KMS-11 (cell line): Measurements from ENCODE around the gene DSP.

Experiments used
- H2AFZ ChIP-seq: fragments of 200-600 bp; sonication (generic); 2 replicates; pipeline ENCODE4 v1.6.1; 2016; ENCODE audit warnings: antibody characterized with exemption, mixed run types, low read depth
- H3K27ac ChIP-seq: fragments of 200-600 bp; sonication (generic); 2 replicates; pipeline ENCODE4 v1.6.1; 2016; ENCODE audit warnings: mild to moderate bottlenecking, mixed run types
- H3K27me3 ChIP-seq: fragments of 200-600 bp; sonication (generic); 2 replicates; pipeline ENCODE4 v1.6.1; 2017; ENCODE audit warnings: mild to moderate bottlenecking, low read depth, mixed run types, moderate library complexity; ENCODE audit not compliant: insufficient read depth
- H3K36me3 ChIP-seq: fragments of 200-600 bp; sonication (generic); 2 replicates; pipeline ENCODE4 v1.6.1; 2017; ENCODE audit warnings: mild to moderate bottlenecking, mixed run types; ENCODE audit not compliant: insufficient read depth
- H3K4me1 ChIP-seq: fragments of 200-600 bp; sonication (generic); 2 replicates; pipeline ENCODE4 v1.6.1; 2016; ENCODE audit warnings: mild to moderate bottlenecking, low read depth, mixed run types; ENCODE audit not compliant: poor library complexity, severe bottlenecking
- H3K4me2 ChIP-seq: fragments of 200-600 bp; sonication (generic); 2 replicates; pipeline ENCODE4 v1.7.0; 2016; ENCODE audit warnings: mild to moderate bottlenecking, mixed run types
- H3K4me3 ChIP-seq: fragments of 200-600 bp; sonication (generic); IDR thresholded peaks from 2 replicates; pipeline ENCODE4 v1.6.1; 2017; ENCODE audit warnings: low read depth, low read length, mixed read lengths; ENCODE audit not compliant: insufficient read depth
- H3K79me2 ChIP-seq: fragments of 200-600 bp; sonication (generic); 2 replicates; pipeline ENCODE4 v1.6.1; 2016; ENCODE audit warnings: low read depth, mixed run types; ENCODE audit not compliant: insufficient read depth
- H3K9ac ChIP-seq: fragments of 200-600 bp; sonication (generic); 2 replicates; pipeline ENCODE4 v1.6.1; 2016; ENCODE audit warnings: mild to moderate bottlenecking, mixed run types
- H4K20me1 ChIP-seq: fragments of 200-600 bp; sonication (generic); 2 replicates; pipeline ENCODE4 v1.6.1; 2016; ENCODE audit warnings: mild to moderate bottlenecking, mixed run types; ENCODE audit not compliant: insufficient read depth
- TF ChIP-seq, protein P1 (sequence below): fragments of 200-600 bp; sonication (generic); conservative IDR thresholded peaks from 2 replicates; pipeline ENCODE4 v1.6.1; 2017; ENCODE audit warnings: low read depth, mild to moderate bottlenecking, antibody characterized with exemption, low read length, moderate library complexity, mixed read lengths

Gene DSP

GRCh38 chr6:7545316-7546019 lies 4.0 kb downstream of the DSP start:
- no peaks in the 10 kb centered on the region for H3K27me3 ChIP-seq
- no peak overlapping the region for H3K9ac ChIP-seq
- no peak overlapping the region for H3K4me3 ChIP-seq
- H3K4me2 ChIP-seq = no peak overlapping the region
- H3K4me1 ChIP-seq = no peaks in the 10 kb centered on the region
- TF ChIP-seq, protein P1, sequence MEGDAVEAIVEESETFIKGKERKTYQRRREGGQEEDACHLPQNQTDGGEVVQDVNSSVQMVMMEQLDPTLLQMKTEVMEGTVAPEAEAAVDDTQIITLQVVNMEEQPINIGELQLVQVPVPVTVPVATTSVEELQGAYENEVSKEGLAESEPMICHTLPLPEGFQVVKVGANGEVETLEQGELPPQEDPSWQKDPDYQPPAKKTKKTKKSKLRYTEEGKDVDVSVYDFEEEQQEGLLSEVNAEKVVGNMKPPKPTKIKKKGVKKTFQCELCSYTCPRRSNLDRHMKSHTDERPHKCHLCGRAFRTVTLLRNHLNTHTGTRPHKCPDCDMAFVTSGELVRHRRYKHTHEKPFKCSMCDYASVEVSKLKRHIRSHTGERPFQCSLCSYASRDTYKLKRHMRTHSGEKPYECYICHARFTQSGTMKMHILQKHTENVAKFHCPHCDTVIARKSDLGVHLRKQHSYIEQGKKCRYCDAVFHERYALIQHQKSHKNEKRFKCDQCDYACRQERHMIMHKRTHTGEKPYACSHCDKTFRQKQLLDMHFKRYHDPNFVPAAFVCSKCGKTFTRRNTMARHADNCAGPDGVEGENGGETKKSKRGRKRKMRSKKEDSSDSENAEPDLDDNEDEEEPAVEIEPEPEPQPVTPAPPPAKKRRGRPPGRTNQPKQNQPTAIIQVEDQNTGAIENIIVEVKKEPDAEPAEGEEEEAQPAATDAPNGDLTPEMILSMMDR = no peak
- no peaks in the 10 kb centered on the region for H4K20me1 ChIP-seq
- H2AFZ ChIP-seq = no peak overlapping the region
- H3K79me2 ChIP-seq = no peaks in the 10 kb centered on the region
- no peaks in the 10 kb centered on the region for H3K36me3 ChIP-seq
- no peak overlapping the region for H3K27ac ChIP-seq

GRCh38 chr6:7546020-7546369 lies 4.5 kb downstream of the DSP start:
- TF ChIP-seq, protein P1 = no peak
- Histone ChIP-seq H3K36me3 (no peaks in the 10 kb centered on the region), H3K27me3 (no peaks in the 10 kb centered on the region), H3K9ac (no peak overlapping the region), H3K79me2 (no peaks in the 10 kb centered on the region), H3K4me3 (no peak overlapping the region), H2AFZ (no peak overlapping the region), H3K4me1 (no peaks in the 10 kb centered on the region), H4K20me1 (no peaks in the 10 kb centered on the region), H3K4me2 (no peak overlapping the region), H3K27ac (no peak overlapping the region)

- H3K9ac ChIP-seq = no peak overlapping the region
- no peaks in the 10 kb centered on the region for H3K79me2 ChIP-seq
- no peak overlapping the region for H2AFZ ChIP-seq
- H3K36me3 ChIP-seq = no peaks in the 10 kb centered on the region
- no peak overlapping the region for H3K4me3 ChIP-seq
- H3K27me3 ChIP-seq = no peaks in the 10 kb centered on the region
- H4K20me1 ChIP-seq = no peaks in the 10 kb centered on the region
- TF ChIP-seq, protein P1 = no peak
- H3K4me2 ChIP-seq = no peak overlapping the region
- no peaks in the 10 kb centered on the region for H3K4me1 ChIP-seq
- no peak overlapping the region for H3K27ac ChIP-seq
Measured at GRCh38 chr6:7546383-7546782, 4.9 kb downstream of the DSP start.

DNA sequence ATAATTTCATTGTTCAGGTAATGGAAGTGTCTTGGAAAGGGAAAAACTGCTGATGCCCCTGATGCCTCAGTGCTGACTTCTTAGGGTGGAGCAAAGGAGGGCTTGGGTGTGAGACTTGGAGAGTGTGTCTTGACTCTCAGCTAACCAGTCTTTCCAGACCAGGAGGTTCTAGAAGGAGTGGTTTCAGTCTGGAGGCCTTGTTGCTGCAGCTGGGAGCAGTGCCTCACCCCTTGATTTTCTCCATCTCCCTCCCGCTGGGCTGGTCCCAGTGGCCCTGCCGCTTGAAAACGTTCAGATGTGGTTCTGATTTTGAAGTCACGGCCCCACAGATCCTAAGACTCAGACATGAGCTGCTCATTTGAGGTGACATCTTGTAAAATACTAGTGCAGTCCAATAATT lies 5.4 kb downstream of the DSP start:
- no peaks in the 10 kb centered on the region for H3K79me2 ChIP-seq
- H3K4me1 ChIP-seq = no peaks in the 10 kb centered on the region
- H3K4me3 ChIP-seq = no peak overlapping the region
- TF ChIP-seq, protein P1 = no peak
- H4K20me1 ChIP-seq = no peaks in the 10 kb centered on the region
- no peaks in the 10 kb centered on the region for H3K27me3 ChIP-seq
- H3K27ac ChIP-seq = no peak overlapping the region
- no peak overlapping the region for H2AFZ ChIP-seq
- H3K9ac ChIP-seq = no peak overlapping the region
- H3K4me2 ChIP-seq = no peak overlapping the region
- no peaks in the 10 kb centered on the region for H3K36me3 ChIP-seq
